ENCODE data around the gene DLG2.

The DLG2 gene

GRCh38 chr11:85109141-85109540 lies 518.0 kb downstream of the DLG2 start:
- DNase-seq (ENCODE audit: low spot score): no peak

GRCh38 chr11:85105868-85106267 lies 521.3 kb downstream of the DLG2 start:
- no peak for DNase-seq (ENCODE audit: low spot score)

GRCh38 chr11:85099522-85099921 lies 527.6 kb downstream of the DLG2 start:
- DNase-seq (ENCODE audit: low spot score): no peak

- DNase-seq (ENCODE audit: low spot score): no peak
Observed at GRCh38 chr11:85098996-85099395, 528.1 kb downstream of the DLG2 start.

GRCh38 chr11:85096939-85097338 lies 530.2 kb downstream of the DLG2 start:
- no peak for DNase-seq (ENCODE audit: low spot score)

- no peak for DNase-seq (ENCODE audit: low spot score)
Observed at GRCh38 chr11:85095239-85095638, 531.9 kb downstream of the DLG2 start.

- DNase-seq (ENCODE audit: low spot score): no peak
Observed at GRCh38 chr11:85094795-85095194, 532.3 kb downstream of the DLG2 start.

GRCh38 chr11:85089654-85090053 lies 537.5 kb downstream of the DLG2 start:
- DNase-seq (ENCODE audit: low spot score): no peak

- no peak for DNase-seq (ENCODE audit: low spot score)
Observed at GRCh38 chr11:85088286-85088685, 538.9 kb downstream of the DLG2 start.

- no peak for DNase-seq (ENCODE audit: low spot score)
Observed at GRCh38 chr11:85086504-85087284, 540.5 kb downstream of the DLG2 start.

- no peak for DNase-seq (ENCODE audit: low spot score)
Observed at GRCh38 chr11:85076535-85077330, 550.4 kb downstream of the DLG2 start.

GRCh38 chr11:85062659-85063058 lies 564.5 kb downstream of the DLG2 start:
- DNase-seq (ENCODE audit: low spot score): no peak

GRCh38 chr11:85052636-85053035 lies 574.5 kb downstream of the DLG2 start:
- no peak for DNase-seq (ENCODE audit: low spot score)

- DNase-seq (ENCODE audit: low spot score): no peak
Observed at GRCh38 chr11:85048801-85049200, 578.3 kb downstream of the DLG2 start.

GRCh38 chr11:85045716-85046115 lies 581.4 kb downstream of the DLG2 start:
- DNase-seq (ENCODE audit: low spot score): no peak

GRCh38 chr11:85044911-85045310 lies 582.2 kb downstream of the DLG2 start:
- DNase-seq (ENCODE audit: low spot score): no peak

- no peak for DNase-seq (ENCODE audit: low spot score)
Observed at GRCh38 chr11:85042361-85042760, 584.8 kb downstream of the DLG2 start.

- DNase-seq (ENCODE audit: low spot score): no peak
Observed at GRCh38 chr11:85040166-85040565, 587.0 kb downstream of the DLG2 start.

- no peak for DNase-seq (ENCODE audit: low spot score)
Observed at GRCh38 chr11:85029964-85030363, 597.2 kb downstream of the DLG2 start.

- DNase-seq (ENCODE audit: low spot score): no peak
Observed at GRCh38 chr11:85028329-85029101, 598.6 kb downstream of the DLG2 start.

- DNase-seq (ENCODE audit: low spot score): no peak
Observed at GRCh38 chr11:85027346-85027745, 599.8 kb downstream of the DLG2 start.

- DNase-seq (ENCODE audit: low spot score): no peak
Observed at GRCh38 chr11:85021058-85021457, 606.1 kb downstream of the DLG2 start.

- DNase-seq (ENCODE audit: low spot score): peak; percentile 22
Observed at GRCh38 chr11:84993386-84993785, 633.8 kb downstream of the DLG2 start.

Data from D341Med (cell line).